Tibial nerve (tissue), 4 donors: ENCODE data around the gene VSIG4. TPM values are rescaled to one million over a fixed set of nuclear protein-coding genes. Genes with fewer than 3 reads are reported as not detected.
"Not testable (repeated sequence)": the region's sequence is repeated elsewhere in the genome, so short reads cannot be mapped to it uniquely, and the experiment has no call there.

Source experiments
- DNase-seq, 2 donors: peaks; one replicate each; pipeline ENCODE4 v3.0.0-alpha.2; 2019; ENCODE audit warnings: low spot score in 2 of 2
- H3K27ac ChIP-seq, 4 donors: fragments of 200-600 bp; sonication (generic) in 3 of 4; one replicate each; pipeline ENCODE4 v1.5.1; 2017 to 2019; ENCODE audit warnings: mild to moderate bottlenecking in 1 of 4
- H3K27me3 ChIP-seq, 2 donors: fragments of 200-600 bp; sonication (generic) in 1 of 2; one replicate each; pipeline versions ENCODE4 v1.5.1 to v1.6.0; 2017 to 2019
- H3K36me3 ChIP-seq, 3 donors: fragments of 200-600 bp; sonication (generic); one replicate each; pipeline ENCODE4 v1.5.1; 2018 to 2019
- H3K4me1 ChIP-seq, 4 donors: fragments of 200-600 bp; sonication (generic) in 3 of 4; one replicate each; pipeline ENCODE4 v1.5.1; 2017 to 2019
- H3K4me3 ChIP-seq, 4 donors: fragments of 200-600 bp; sonication (generic) in 3 of 4; one replicate each; pipeline ENCODE4 v1.5.1; 2017 to 2019; ENCODE audit warnings: mild to moderate bottlenecking in 1 of 4, moderate library complexity in 1 of 4
- H3K9me3 ChIP-seq, 4 donors: fragments of 200-600 bp; sonication (generic) in 3 of 4; one replicate each; pipeline ENCODE4 v1.5.1; 2017 to 2019
- EP300 ChIP-seq, 2 donors: sonication (generic); formaldehyde crosslinking; IDR thresholded peaks; one replicate each; pipeline ENCODE4 v1.6.1; 2017; ENCODE audit warnings: antibody characterized with exemption in 2 of 2, mild to moderate bottlenecking in 1 of 2
- POLR2A ChIP-seq, 2 donors: fragments of 450-650 bp; IDR thresholded peaks; one replicate each; pipeline ENCODE4 v1.6.1; 2017; ENCODE audit warnings: antibody characterized with exemption in 2 of 2, mild to moderate bottlenecking in 2 of 2, moderate library complexity in 2 of 2
- WGBS, 2 donors: methylation state at CpG; one replicate each; pipeline ENCODE4 v1.1.5; 2018; 5-methylcytosine and 5-hydroxymethylcytosine counted together
- total RNA-seq, 4 donors: library from RNA; depleted of rRNA; stranded (reverse); fragments of >200 nt; gene quantifications; one replicate each; pipeline ENCODE4 v1.1.0, GENCODE V29; 2016
- TF ChIP-seq, protein P1 (sequence below), 5 experiments: fragments of 200-600 bp in 3 of 5; fragments of 450-650 bp in 2 of 5; sonication (generic) in 3 of 5; IDR thresholded peaks; one replicate each; pipeline ENCODE4 v1.5.1; 2016 to 2019; ENCODE audit warnings: antibody characterized with exemption in 5 of 5, mild to moderate bottlenecking in 3 of 5, moderate library complexity in 2 of 5

Gene VSIG4
- total RNA-seq, 4 donors from 2014 or later = 81.3 to 283 (median 101) TPM

GRCh38 chrX:65987811-65988210, 52.1 kb downstream of the VSIG4 start:
- H3K4me1 ChIP-seq = peaks cover 0 to 5% (median 0%) of the 10 kb centered on the region in 4 donors
- H3K9me3 ChIP-seq = no peaks in the 10 kb centered on the region
- no peaks in the 10 kb centered on the region for H3K36me3 ChIP-seq
- no peak overlapping the region for H3K27ac ChIP-seq
- no peak overlapping the region for H3K4me3 ChIP-seq
- H3K27me3 ChIP-seq = peaks cover 0 to 6% of the 10 kb centered on the region in 2 donors
- 24 to 58% methylated on average over 3 of the region's 3 CpGs for WGBS, 2 donors
- TF ChIP-seq POLR2A (IDR thresholded peaks at IDR 0.05) (no peak), EP300 (IDR thresholded peaks at IDR 0.05) (no peak)
- TF ChIP-seq, protein P1, sequence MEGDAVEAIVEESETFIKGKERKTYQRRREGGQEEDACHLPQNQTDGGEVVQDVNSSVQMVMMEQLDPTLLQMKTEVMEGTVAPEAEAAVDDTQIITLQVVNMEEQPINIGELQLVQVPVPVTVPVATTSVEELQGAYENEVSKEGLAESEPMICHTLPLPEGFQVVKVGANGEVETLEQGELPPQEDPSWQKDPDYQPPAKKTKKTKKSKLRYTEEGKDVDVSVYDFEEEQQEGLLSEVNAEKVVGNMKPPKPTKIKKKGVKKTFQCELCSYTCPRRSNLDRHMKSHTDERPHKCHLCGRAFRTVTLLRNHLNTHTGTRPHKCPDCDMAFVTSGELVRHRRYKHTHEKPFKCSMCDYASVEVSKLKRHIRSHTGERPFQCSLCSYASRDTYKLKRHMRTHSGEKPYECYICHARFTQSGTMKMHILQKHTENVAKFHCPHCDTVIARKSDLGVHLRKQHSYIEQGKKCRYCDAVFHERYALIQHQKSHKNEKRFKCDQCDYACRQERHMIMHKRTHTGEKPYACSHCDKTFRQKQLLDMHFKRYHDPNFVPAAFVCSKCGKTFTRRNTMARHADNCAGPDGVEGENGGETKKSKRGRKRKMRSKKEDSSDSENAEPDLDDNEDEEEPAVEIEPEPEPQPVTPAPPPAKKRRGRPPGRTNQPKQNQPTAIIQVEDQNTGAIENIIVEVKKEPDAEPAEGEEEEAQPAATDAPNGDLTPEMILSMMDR (IDR thresholded peaks at IDR 0.05) = no peak
- DNase-seq = no peak

GRCh38 chrX:65985922-65986588, 53.8 kb downstream of the VSIG4 start:
- Histone ChIP-seq H3K27me3 (peaks cover 0 to 6% of the 10 kb centered on the region in 2 donors), H3K36me3 (no peaks in the 10 kb centered on the region), H3K27ac (no peak overlapping the region), H3K9me3 (no peaks in the 10 kb centered on the region), H3K4me3 (no peak overlapping the region), H3K4me1 (peaks cover 0 to 5% (median 0%) of the 10 kb centered on the region in 4 donors)
- 29 to 43% methylated on average over 4 to 5 of the region's 5 CpGs for WGBS, 2 donors
- peak in 1 of 2 donors; percentile 17 for DNase-seq
- TF ChIP-seq, protein P1 (IDR thresholded peaks at IDR 0.05) = peak; percentile 37 to 68 (median 49)
- TF ChIP-seq POLR2A (IDR thresholded peaks at IDR 0.05) = no peak
- no peak for TF ChIP-seq EP300 (IDR thresholded peaks at IDR 0.05)

DNA sequence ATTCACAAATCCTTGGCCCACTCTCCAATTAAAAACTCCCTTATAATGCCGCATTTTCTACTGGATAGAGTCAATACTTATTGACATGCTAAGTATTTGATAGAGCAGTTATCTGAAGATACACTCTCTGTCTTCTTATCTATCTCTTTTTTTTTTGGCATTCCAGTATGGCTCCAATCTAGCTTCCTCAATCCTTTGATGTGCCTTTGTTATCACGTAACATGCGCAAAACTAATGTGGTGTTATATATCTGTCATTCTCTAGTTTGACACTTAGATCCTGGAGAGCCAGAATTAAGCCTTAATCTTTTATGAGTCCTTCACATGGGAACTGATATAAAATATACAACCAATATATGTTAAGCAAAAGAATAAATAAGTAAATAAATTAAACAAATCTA, 54.7 kb downstream of the VSIG4 start:
- H3K4me1 ChIP-seq = no peaks in the 10 kb centered on the region
- TF ChIP-seq, protein P1 (IDR thresholded peaks at IDR 0.05) = no peak
- no peak for TF ChIP-seq EP300 (IDR thresholded peaks at IDR 0.05)
- no peak for TF ChIP-seq POLR2A (IDR thresholded peaks at IDR 0.05)
- 92 to 96% methylated on average over 3 of the region's 3 CpGs for whole genome bisulfite sequencing, 2 donors

GRCh38 chrX:65977161-65977560, 62.7 kb downstream of the VSIG4 start:
- H3K4me3 ChIP-seq, H3K27me3 ChIP-seq, DNase-seq, H3K36me3 ChIP-seq, H3K27ac ChIP-seq, H3K9me3 ChIP-seq, H3K4me1 ChIP-seq: not testable (repeated sequence)
- WGBS, 2 donors = 81 to 89% methylated on average over 1 of the region's 1 CpG

More for the DNA sequence above, 54.7 kb downstream of the VSIG4 start:
- no peak for DNase-seq
- Histone ChIP-seq H3K4me3 (no peak overlapping the region), H3K27ac (no peak overlapping the region), H3K27me3 (peaks cover 0 to 6% of the 10 kb centered on the region in 2 donors), H3K9me3 (no peaks in the 10 kb centered on the region), H3K36me3 (no peaks in the 10 kb centered on the region)

- H3K27ac ChIP-seq = no peak overlapping the region
- no peak for DNase-seq
- TF ChIP-seq, protein P1 (IDR thresholded peaks at IDR 0.05) = no peak
- TF ChIP-seq POLR2A (IDR thresholded peaks at IDR 0.05) = no peak
- no peak for TF ChIP-seq EP300 (IDR thresholded peaks at IDR 0.05)
- H3K4me3 ChIP-seq = no peak overlapping the region
- no peaks in the 10 kb centered on the region for H3K4me1 ChIP-seq
- peaks cover 0 to 10% of the 10 kb centered on the region in 2 donors for H3K27me3 ChIP-seq
- no peaks in the 10 kb centered on the region for H3K9me3 ChIP-seq
- H3K36me3 ChIP-seq = no peaks in the 10 kb centered on the region
These were observed 63.7 kb downstream of the VSIG4 start for GRCh38 chrX:65976161-65976560.

DNA sequence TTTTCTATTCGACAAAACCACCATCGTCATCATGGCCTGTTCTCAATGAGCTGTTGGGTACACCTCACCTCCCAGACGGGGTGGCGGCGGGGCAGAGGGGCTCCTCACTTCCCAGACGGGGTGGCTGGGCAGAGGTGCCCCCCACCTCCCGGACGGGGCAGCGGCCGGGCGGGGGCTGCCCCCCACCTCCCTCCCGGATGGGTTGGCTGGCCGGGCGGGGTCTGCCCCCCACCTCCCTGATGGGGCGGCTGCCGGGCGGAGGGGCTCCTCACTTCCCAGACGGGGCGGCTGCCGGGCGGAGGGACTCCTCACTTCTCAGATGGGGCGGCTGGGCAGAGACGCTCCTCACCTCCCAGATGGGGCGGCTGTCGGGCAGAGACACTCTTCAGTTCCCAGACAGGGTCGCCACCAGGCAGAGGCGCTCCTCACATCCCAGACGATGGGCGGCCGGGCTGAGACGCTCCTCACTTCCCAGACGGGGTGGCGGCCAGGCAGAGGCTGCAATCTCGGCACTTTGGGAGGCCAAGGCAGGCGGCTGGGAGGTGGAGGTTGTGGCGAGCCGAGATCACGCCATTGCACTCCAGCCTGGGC, 64.6 kb downstream of the VSIG4 start:
- not testable (repeated sequence) for DNase-seq, H3K4me1 ChIP-seq, H3K9me3 ChIP-seq, H3K36me3 ChIP-seq, H3K27ac ChIP-seq, H3K4me3 ChIP-seq
- 84 to 89% methylated on average over 11 to 25 of the region's 38 CpGs for WGBS, 2 donors
- peaks cover 0 to 14% of the 10 kb centered on the region in 2 donors for H3K27me3 ChIP-seq
